WI38 (cell line): ENCODE results near the gene LPP.

ENCODE experiments used
- H3K4me3 ChIP-seq: 2 replicates; pipeline ENCODE4 v1.5.1; 2011; ENCODE audit warnings: low read depth, mild to moderate bottlenecking, control low read depth, low read length
- CTCF ChIP-seq: IDR thresholded peaks from 2 replicates; pipeline ENCODE4 v1.5.1; 2012; ENCODE audit warnings: low read depth, mild to moderate bottlenecking, control low read depth, low read length

LPP gene

GRCh38 chr3:188916934-188917401, 763.0 kb downstream of the LPP start:
- TF ChIP-seq CTCF: no peak
- H3K4me3 ChIP-seq: no peak overlapping the region

GRCh38 chr3:188918093-188918492, 764.1 kb downstream of the LPP start:
- TF ChIP-seq CTCF: no peak
- no peak overlapping the region for H3K4me3 ChIP-seq

- no peak for TF ChIP-seq CTCF
- no peak overlapping the region for H3K4me3 ChIP-seq
Measured at GRCh38 chr3:188923671-188924070, 769.7 kb downstream of the LPP start.

- no peak for TF ChIP-seq CTCF
- H3K4me3 ChIP-seq: no peak overlapping the region
Measured at GRCh38 chr3:188925376-188925775, 771.4 kb downstream of the LPP start.

- no peak overlapping the region for H3K4me3 ChIP-seq
- no peak for TF ChIP-seq CTCF
Measured at GRCh38 chr3:188926111-188926510, 772.2 kb downstream of the LPP start.

- H3K4me3 ChIP-seq: no peak overlapping the region
- TF ChIP-seq CTCF: no peak
Measured at GRCh38 chr3:188926741-188927511, 773.0 kb downstream of the LPP start.

GRCh38 chr3:188927971-188928370, 774.0 kb downstream of the LPP start:
- TF ChIP-seq CTCF: no peak
- H3K4me3 ChIP-seq: no peak overlapping the region
